HG03521 (cell line): ENCODE measurements around the gene GXYLT1.
"Not testable (repeated sequence)": the region's sequence is repeated elsewhere in the genome, so short reads cannot be mapped to it uniquely, and the experiment has no call there.

Experiments used
- ATAC-seq: cut with Tn5 transposase; IDR thresholded peaks from one replicate; pipeline ENCODE4 v1.9.1; 2021; ENCODE audit warnings: mild to moderate bottlenecking, moderate library complexity; ENCODE audit not compliant: unreplicated experiment

GXYLT1 gene

DNA sequence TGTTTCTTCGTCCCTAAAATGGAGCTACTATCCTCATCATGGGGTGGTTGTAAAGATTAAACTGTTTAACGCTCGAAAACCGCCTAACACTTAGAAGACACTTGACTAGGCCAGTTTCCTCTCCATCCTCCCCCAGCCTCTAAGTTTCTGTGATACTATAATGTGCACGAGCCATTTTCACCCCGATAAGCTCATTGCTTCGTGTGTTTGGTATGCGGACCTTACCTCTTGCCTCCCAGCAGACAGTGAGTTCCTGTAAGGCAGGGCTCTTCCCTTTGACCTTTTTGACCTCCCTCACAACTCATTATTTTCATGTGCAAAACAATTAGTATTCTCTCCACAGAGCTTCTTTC is 499 bp upstream of the GXYLT1 start:
- ATAC-seq, result no peak

DNA sequence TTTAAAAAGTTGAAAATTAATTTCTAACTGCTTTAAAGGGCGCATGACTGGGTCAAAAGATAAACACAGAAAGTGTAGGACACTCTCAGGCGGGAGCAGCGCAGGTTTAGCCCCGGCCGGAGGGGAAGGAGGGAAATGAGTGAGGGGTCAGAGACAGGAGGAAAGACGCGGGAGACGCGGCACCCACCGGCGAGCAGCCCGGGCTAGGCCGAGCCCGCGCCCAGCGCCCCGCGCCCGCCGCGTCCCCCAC is 591 bp downstream of the GXYLT1 start:
- no peak for ATAC-seq

DNA sequence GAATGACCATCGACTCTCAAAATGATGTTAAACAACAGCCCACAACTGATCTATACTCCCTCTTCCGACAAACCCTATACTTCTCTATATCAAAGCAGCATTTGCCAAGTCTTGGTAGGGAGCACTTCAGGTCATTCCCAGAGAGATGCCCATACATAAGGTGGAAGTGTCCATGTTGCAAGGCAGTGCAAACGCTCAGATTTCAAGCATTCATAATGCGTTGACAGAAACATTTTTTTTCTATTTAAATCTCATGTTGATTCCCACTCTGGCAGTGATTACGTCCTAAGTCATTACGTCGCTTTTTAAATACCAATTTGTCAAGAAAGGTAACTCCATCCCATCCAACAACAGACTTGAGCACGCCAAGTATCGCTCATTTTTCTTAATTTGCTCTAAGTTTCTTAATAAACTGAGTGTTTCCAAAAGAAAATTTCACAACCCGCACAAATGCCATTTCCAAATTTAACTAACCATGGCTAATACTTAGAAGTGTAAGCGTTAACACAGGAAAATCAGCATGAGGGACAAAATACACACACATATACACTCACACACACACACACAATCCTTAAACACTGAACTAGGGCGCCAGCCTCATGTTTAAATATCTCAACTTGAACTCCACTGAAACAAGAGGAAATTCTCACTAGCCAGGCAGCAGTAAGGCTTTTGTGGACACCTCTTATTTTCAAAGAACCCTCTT is 1.1 kb downstream of the GXYLT1 start:
- ATAC-seq, result no peak

DNA sequence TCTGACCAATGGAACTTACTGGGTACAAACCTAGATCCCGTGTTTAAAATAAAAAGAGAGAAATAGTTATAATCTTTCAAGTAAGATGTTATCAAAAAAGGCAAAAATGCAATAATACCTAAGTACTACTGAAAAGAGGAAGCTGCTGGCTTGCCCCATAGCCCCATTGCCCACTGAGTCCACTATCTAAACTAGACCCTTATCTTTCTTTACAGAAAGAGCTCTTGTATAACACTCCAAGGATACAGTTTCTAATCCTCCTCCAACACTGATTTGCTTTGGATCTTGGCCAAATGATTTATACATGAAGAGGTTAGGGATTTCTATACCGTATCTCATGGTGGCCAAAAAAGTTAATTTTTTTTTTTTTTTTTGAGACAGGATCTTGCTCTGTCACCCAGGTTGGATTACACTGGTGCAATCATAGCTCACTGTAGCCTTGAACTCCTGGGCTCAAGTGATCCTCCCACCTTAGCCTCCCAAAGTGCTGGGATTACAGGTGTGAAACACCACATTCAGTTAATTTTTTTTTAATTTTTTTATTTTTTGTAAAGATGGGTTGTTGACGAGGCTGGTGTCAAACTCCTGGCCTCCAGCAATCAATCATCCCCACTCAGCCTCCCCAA is 2.6 kb downstream of the GXYLT1 start:
- ATAC-seq, result no peak

DNA sequence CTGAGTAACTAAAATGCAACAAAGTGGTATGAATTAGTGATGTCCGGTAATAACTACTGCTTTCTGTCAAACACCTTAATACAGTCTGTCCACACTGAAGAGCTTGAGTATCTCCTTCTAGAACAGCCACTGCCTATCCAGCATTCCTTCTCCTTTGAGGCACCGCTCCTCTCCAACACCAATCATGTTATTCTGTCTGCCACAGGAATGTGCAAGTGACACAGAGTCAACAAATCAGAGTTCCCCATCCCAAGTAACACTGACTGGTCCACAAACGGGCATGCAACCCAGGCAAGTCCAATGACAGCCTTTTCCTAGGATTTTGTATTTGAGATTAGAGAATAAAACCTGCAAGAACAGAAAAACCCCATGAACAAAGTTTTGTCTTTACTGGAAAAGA is 3.8 kb downstream of the GXYLT1 start:
- ATAC-seq, result no peak

DNA sequence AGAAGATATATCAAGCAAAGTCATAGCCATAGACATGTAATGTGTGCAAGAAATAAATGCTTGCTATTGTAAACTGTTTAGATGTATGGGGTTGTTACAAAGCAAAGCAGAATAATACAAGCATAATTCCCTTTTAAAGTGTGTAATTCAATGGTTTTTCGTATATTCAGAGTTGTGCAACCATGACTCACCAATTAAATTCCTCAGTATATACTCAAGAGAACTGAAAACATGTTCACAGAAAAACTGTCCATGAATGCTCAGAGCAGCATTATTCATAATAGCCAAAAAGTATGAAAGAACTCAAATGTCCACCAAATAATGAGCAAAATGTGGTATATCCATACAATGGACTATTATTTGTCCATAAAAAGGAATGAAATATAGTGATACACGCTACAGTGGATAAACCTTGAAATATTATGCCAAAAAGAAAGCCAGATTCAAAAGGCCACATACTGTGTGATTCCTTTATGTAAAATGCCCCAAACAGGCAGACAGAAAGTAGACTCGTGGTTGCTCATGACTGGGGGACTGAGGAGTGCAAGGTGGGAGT is 9.3 kb downstream of the GXYLT1 start:
- no peak for ATAC-seq

DNA sequence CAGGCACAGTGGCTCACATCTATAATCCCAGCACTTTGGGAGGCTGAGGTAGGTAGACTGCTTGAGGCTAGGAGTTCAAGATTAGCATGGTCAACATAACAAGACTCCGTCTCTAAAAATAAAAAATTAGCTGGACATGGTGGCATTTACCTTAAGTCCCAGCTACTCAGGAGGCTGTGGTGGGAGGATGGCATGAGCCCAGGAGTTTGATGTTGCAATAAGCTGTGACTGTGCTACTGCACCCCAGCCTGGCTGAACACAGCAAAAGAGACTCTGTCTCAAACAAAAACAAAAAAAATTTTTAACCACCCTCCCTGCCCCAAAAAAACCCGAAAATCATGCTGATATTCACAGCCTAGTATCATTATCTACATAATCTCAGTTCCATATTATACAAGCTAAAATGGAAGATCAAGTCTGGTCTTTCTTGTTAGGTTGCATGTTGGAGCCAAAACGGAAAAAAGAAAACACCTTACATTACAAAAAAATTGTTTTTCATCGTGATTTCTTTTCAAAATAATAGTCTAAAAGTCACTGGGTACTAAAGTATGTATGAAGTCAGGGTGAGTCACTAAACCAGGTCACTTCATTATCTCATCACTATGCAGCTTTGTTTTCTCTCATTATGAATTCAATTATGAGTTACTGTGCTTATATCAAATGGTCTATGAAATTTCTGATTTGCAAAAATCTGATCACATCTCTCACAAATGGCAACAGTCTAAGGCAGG is 13.8 kb downstream of the GXYLT1 start:
- ATAC-seq, result no peak

DNA sequence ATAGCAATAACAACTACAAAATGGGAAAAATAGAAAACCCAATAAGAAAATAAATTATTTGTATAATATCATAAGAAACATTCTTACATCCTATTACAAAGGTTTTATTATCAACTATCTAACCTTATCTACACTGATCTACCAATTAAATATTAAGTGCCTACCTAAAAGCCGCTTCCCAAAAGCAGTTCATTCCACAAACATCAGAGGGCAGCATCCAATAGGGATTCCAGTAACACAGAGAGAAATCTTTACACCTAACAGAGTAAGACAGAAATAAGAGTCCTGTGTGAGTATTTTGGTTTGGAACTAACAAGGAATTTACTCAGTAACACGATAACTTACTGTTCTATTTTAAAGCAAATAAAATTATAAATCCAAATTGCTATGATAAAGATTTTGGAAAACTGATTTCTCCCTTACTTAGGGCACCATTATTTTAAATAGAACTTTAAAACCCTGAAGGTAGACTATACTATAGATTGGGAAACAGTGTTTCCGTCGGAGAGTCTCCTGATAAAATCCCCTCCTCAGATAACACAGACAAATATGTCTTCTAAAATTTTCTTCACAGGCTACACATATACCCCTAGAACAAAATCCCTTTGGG is 15.0 kb downstream of the GXYLT1 start:
- no peak for ATAC-seq

DNA sequence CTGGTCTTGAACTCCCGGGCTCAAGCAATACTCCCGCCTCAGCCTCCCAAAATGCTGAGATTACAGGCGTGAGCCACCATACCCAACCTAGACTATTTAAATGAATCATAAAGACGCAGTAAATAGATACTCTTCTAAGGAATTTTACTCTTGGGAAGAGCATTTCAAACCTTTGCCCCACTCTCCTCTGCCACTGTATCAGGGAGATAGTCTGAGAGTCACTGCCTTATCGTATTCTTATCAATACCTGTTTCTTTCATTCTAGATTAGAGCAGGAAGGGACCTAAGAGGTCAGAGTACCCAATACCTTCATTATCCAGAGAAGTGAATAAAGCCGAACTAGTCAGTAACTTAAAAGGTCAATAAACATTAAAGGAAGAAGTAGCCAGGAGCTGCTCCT is 15.8 kb downstream of the GXYLT1 start:
- no peak for ATAC-seq

DNA sequence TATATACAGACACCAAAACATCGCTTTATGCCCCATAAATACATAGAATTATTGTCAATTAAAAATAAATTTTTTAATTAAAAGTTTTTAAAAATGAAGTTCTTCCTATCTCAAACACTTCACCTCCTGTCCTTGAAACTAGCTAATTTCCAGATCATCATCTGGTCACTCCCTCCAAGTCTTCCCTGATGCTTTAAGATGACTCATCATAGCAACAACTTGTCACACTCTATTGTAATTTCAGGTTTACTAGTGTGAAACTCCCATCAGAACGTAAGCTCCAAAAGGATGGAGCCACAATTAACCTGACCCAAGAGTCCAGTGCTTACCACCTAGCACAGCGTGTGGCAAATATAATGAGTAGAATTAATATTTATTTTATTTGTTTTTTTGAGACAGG is 16.3 kb downstream of the GXYLT1 start:
- no peak for ATAC-seq

DNA sequence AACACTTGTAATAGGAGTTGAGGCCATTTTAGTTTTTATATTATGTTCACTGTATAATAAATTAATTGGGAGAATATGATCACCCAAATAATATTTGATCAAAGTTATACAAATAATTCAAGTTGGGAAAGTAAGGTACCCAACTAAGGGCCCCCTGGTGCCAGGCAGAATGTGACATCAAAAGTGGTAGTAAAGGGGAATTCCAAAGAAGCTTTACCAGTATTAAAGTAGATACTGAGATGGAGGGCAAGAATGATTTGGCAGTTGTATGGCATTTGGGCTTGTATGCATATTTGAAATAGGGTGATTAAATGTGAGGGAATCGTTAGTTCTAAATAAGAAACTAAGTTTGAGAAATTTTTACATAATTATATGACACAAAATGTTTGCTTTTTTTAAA is 17.7 kb downstream of the GXYLT1 start:
- no peak for ATAC-seq

DNA sequence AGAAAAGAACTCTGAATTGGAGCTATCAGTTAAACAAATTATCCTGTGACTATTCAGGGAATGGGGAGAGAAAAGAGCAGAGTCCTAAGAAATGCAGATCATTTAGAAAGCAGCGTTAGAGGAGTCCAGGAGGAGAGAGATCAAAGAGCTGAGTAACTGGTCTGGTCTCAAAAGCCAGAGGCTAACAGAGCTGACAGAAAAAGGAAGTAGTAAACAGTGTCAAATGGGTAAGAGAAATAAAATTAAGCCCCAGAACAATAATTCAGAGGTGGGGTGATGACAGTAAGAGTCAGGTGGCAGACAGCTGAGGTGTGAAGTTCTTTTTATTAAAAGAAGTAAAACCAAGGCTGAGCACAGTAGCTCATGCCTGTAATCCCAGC is 19.3 kb downstream of the GXYLT1 start:
- no peak for ATAC-seq

DNA sequence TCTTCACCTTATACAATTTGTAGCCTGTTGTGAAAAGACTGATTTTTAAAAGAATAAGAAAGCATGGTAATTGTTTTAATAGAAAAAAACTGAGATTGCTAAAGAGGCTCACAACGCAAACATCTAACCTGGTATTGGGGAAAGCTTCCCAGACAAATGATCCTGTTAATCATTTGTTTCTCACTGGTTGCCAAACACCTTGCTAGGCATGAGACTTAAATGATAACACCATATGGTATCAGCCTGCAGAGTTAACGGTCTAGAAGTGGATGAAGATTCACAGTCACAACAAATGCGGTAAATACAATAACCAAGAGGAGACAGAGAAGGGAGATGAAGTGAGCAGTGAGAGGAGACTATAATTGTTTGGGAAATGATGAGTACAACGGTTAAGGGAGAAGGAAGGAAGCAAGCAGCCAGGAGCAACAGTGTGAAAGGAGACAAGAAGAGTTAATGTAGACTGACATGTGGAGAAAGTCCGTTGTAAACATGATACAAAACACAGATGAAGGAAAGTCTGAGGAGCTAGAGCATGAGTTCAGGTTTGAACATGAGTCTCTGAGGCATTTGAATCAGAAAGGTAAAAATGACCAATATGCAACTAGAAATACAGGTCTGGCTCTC is 19.8 kb downstream of the GXYLT1 start:
- no peak for ATAC-seq

DNA sequence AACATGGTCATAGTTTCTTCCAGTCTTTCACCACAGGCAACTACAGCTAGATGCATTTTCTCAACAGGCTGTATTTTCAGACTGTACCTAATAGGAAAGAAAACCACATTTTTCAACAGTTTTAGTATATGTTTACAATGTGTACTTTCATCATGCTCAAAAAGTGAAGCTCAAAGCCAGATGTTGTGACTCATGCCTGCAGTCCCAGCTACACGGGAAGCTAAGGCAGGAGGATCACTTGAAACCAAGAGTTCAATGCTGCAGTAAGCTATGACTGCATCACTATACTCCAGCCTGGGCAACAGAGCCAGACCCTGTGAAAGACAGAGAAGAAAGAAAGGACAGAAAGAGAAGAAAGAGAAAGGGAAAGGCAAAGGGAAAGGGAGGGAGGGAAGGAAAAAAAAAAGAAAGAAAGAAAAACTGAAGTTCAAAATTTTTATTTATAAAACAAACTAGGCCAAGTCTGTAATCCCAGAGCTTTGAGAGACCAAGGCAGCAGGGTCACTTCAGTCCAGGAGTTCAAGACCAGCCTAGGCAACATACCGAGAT is 25.5 kb downstream of the GXYLT1 start:
- ATAC-seq, result no peak

DNA sequence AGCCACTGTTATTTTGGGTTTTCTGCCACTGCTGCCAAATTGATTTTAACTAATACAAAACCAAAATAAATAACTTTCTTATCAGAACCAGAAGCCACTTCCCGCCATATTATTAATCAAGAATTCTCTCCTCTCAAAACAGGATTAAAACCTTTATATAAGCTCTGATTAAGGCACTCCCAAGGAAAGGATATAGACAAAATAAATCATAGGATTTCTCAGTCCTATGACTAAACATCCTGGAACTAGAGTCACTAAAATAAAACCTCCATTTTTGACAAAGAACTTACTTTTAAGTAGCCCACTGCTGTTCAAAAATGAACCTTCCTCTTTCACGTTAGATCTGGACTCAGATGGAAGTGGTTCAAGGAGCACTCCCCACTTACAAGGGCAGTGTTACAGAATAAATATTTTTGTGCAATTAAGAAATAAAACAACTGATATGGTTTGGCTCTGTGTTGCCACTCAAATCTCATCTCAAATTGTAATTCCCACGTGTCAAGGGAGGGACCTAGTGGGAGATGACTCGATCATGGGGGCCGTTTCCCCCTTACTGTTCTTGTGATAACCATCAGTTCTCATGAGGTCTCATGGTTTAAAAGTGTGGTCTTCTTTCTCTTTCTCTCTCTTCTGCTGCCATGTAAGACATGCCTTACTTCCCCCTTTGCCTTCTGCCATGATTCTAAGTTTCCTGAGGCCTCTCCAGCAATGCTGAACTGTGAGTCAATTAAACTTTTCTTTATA is 26.4 kb downstream of the GXYLT1 start:
- ATAC-seq, result no peak

DNA sequence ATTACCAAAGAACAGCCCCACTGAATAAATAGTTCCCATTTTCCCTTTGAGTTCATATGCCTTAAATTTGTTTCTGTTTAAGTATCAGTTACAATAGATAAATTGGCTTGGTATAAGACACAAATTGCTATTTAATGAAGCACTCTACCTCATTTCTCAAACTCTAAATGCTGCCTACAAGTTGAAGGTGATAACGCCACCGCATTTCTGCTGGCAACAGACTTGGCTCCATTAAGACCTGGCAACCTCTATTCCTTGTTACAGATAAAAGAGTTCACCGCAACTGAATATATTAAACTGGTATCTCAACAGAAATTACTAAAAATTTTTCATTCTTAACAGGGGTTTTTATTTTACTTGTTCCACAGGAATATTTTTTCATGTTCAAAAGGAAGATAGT is 35.6 kb downstream of the GXYLT1 start:
- no peak for ATAC-seq

DNA sequence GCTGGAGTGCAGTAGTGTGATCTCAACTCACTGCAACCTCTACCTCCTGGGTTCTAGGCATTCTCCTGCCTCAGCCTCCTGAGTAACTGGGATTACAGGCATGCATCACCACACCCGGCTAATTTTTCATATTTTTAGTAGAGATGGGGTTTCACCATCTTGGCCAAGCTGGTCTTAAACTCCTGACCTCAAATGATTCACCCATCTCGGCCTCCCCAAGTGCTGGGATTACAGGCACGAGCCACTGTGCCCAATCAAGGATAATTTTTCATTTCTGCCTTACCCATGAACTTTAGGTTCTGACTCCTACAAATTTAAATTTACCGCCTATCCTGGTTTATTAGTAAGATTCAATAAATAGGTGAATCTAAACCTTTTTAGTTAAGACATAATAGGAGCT is 37.9 kb downstream of the GXYLT1 start:
- not testable (repeated sequence) for ATAC-seq

DNA sequence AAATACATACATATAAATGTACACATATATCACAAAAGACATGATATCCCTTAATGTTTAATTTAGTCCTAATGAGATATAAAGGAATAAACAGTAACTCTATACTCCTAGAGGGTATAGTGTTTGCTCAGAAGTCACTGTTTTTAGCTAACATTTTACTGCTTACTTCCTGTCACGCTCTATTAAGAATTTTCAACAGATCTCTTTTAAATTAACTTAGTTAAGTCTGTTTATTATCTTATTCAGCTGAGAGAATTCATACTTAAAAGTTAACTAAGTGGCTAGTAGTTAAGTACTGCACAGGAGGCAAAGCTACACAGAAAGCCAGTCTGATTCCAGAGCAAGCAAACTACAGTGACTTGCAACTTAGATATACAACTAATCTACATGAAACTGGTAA is 39.9 kb downstream of the GXYLT1 start:
- no peak for ATAC-seq

DNA sequence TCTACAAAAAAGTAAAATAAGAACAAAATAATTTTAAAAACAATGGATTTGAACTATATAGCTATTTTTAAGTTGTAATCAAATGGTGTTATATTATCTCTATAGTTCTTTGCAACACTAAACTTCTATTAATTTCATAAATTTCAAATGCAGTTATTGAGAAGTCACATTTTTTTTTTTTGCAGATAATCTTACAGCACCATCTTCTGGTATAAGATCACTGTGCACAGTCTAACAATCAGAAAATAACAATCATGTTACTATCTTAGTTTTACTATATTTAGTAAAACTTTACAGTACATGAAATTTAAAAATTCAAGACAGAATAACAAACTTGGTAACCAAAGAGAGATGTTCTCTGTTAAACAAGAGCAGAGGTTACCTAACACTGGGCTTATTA is 40.6 kb downstream of the GXYLT1 start:
- no peak for ATAC-seq

DNA sequence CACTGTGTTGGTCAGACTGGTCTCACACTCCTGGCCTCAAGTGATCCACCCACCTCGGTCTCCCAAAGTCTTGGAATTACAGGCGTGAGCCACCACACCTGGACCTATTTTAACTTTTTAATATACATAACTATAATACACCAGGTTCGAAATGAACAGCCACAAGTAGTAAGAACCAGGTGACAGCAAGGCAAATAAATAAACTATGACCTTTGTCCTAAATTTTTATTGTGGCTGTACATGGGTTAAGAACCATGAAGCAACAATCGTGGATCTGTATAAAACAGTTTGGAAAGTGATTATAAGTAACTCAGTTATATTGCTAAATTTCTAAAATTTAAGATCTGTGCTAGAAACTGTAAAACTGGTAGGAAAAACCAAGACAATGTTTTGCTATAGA is 41.5 kb downstream of the GXYLT1 start:
- ATAC-seq, result no peak

DNA sequence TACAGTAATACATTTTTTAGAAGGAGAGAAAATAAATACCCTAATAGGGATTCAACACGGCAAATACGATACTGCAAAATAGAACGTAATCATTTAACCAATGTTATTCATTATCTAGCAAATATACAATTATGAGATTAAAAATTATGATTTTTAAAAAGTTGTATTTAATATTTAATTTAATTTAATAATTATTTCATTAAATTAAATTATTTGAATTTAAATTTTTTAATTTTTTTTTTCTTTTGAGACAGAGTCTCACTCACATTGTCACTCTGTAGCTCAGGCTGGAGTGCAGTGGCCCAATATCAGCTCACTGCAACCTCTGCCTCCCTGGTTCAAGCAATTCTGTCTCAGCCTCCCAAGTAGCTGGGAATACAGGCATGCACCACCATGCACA is 42.0 kb downstream of the GXYLT1 start:
- ATAC-seq, result no peak
